HG03457 (cell line): ENCODE data around the gene SOX8.
"Not testable (repeated sequence)": the region's sequence is repeated elsewhere in the genome, so short reads cannot be mapped to it uniquely, and the experiment has no call there.

Experiments used
- ATAC-seq: cut with Tn5 transposase; IDR thresholded peaks from one replicate; pipeline ENCODE4 v1.9.1; 2021; ENCODE audit warnings: moderate number of reproducible peaks; ENCODE audit not compliant: unreplicated experiment

The SOX8 gene

GRCh38 chr16:1021553-1022160 is 40.1 kb downstream of the SOX8 start:
- ATAC-seq = no peak

- ATAC-seq = no peak
Observed at GRCh38 chr16:1022466-1022865, 40.9 kb downstream of the SOX8 start.

GRCh38 chr16:1024138-1024537 is 42.6 kb downstream of the SOX8 start:
- no peak for ATAC-seq

- not testable (repeated sequence) for ATAC-seq
Observed at GRCh38 chr16:1025183-1025809, 43.7 kb downstream of the SOX8 start.

- ATAC-seq = no peak
Observed at GRCh38 chr16:1026057-1026783, 44.6 kb downstream of the SOX8 start.

- ATAC-seq = no peak
Observed at GRCh38 chr16:1026784-1027500, 45.4 kb downstream of the SOX8 start.

- ATAC-seq = no peak
Observed at GRCh38 chr16:1027501-1027815, 45.9 kb downstream of the SOX8 start.

GRCh38 chr16:1028056-1028455 is 46.5 kb downstream of the SOX8 start:
- ATAC-seq = no peak

- no peak for ATAC-seq
Observed at GRCh38 chr16:1028524-1029258, 47.1 kb downstream of the SOX8 start.

- ATAC-seq = no peak
Observed at GRCh38 chr16:1029259-1029545, 47.6 kb downstream of the SOX8 start.

- ATAC-seq = no peak
Observed at GRCh38 chr16:1030473-1030901, 48.9 kb downstream of the SOX8 start.

- ATAC-seq = no peak
Observed at GRCh38 chr16:1031666-1032065, 50.1 kb downstream of the SOX8 start.

GRCh38 chr16:1032607-1033006 is 51.0 kb downstream of the SOX8 start:
- no peak for ATAC-seq

- no peak for ATAC-seq
Observed at GRCh38 chr16:1033128-1033679, 51.6 kb downstream of the SOX8 start.

GRCh38 chr16:1034230-1035065 is 52.9 kb downstream of the SOX8 start:
- no peak for ATAC-seq

GRCh38 chr16:1035066-1035415 is 53.5 kb downstream of the SOX8 start:
- ATAC-seq = no peak

GRCh38 chr16:1036166-1036565 is 54.6 kb downstream of the SOX8 start:
- ATAC-seq = no peak
